Measurements from ENCODE around the gene SLC25A21. TPM values are rescaled to one million over a fixed set of nuclear protein-coding genes. Genes with fewer than 3 reads are reported as not detected.
"Not testable (repeated sequence)": the region's sequence is repeated elsewhere in the genome, so short reads cannot be mapped to it uniquely, and the experiment has no call there.

SLC25A21 gene
- total and polyA plus RNA-seq, 9 donors: 0.85 to 3.3 (median 1.1) TPM

DNA sequence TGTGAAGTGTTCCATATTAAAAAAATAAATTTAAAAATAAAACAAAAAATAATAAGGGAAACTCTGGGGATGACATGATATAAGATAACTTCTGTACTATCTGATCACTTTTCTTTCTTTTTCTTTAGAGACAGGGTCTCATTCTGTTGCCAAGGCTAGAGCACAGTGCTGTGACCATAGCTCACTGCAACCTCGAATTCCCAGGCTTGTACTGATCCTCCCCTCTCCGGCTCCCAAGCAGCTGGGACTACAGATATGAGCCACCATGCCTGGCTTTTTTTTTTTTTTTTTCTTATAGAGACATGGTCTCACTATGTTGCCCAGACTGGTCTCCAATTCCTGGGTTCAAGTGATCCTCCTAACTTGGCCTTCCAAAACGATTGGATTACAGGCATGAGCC is 14.9 kb upstream of the SLC25A21 start:
- no peaks in the 10 kb centered on the region for H3K36me3 ChIP-seq (ENCODE audit: control insufficient read depth, insufficient read depth, low read length)
- H3K27me3 ChIP-seq (ENCODE audit: control insufficient read depth, insufficient read depth, low read length): no peaks in the 10 kb centered on the region
- no peaks in the 10 kb centered on the region for H3K4me1 ChIP-seq (ENCODE audit: control insufficient read depth, insufficient read depth, low read length)
- DNase-seq: no peak
- WGBS (ENCODE audit: insufficient coverage): 59% methylated on average over 3 of the region's 3 CpGs
- no peaks in the 10 kb centered on the region for H3K9me3 ChIP-seq (replicated peaks; ENCODE audit: control insufficient read depth, low read depth, low read length)
- H3K4me3 ChIP-seq (ENCODE audit: low read length): no peak overlapping the region
- H3K27ac ChIP-seq (ENCODE audit: low read length): no peak overlapping the region

GRCh38 chr14:37186865-37187264 is 14.5 kb upstream of the SLC25A21 start:
- 100% methylated on average over 1 of the region's 1 CpG for WGBS (ENCODE audit: insufficient coverage)
- DNase-seq: no peak
- Histone ChIP-seq H3K36me3 (ENCODE audit: control insufficient read depth, insufficient read depth, low read length) (no peaks in the 10 kb centered on the region), H3K9me3 (replicated peaks; ENCODE audit: control insufficient read depth, low read depth, low read length) (no peaks in the 10 kb centered on the region), H3K27ac (ENCODE audit: low read length) (no peak overlapping the region), H3K4me1 (ENCODE audit: control insufficient read depth, insufficient read depth, low read length) (no peaks in the 10 kb centered on the region), H3K4me3 (ENCODE audit: low read length) (no peak overlapping the region), H3K27me3 (ENCODE audit: control insufficient read depth, insufficient read depth, low read length) (no peaks in the 10 kb centered on the region)

DNA sequence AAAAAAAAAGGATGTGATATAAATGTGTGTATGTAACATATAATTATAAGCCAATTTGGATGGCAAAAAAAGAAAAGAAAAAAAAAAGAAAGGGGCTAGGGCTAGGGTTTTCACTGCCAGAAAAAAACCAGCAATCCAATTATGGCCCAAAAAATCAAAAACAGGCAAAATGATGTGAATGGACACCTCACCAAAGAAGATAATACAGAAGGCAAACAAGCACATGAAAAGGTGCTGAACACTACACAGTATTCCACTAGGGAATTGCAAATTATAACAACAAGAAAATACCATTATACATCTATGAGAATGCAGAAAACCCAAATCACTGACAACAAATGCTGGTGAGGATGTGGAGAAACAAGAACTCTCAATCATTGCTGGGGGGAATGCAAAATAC is 13.3 kb upstream of the SLC25A21 start:
- Histone ChIP-seq H3K27ac (ENCODE audit: low read length) (no peak overlapping the region), H3K4me3 (ENCODE audit: low read length) (no peak overlapping the region), H3K36me3 (ENCODE audit: control insufficient read depth, insufficient read depth, low read length) (no peaks in the 10 kb centered on the region), H3K9me3 (replicated peaks; ENCODE audit: control insufficient read depth, low read depth, low read length) (no peaks in the 10 kb centered on the region), H3K4me1 (ENCODE audit: control insufficient read depth, insufficient read depth, low read length) (no peaks in the 10 kb centered on the region), H3K27me3 (ENCODE audit: control insufficient read depth, insufficient read depth, low read length) (no peaks in the 10 kb centered on the region)
- DNase-seq: no peak

DNA sequence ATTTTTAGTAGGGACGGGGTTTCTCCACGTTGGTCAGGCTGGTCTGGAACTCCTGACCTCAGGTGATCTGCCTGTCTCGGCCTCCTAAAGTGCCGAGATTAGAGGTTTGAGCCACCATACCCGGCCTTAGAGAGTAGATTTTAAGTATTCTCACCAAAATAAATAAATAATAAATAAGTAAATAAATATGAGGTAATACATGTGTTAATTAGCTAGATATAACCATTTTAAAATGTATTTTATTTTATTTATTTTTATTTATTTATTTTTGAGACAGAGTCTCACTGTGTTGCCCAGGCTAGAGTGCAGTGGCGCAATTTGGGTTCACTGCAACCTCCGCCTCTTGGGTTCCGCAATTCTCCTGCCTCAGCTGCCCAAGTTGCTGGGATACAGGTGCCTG is 12.1 kb upstream of the SLC25A21 start:
- not testable (repeated sequence) for H3K27ac ChIP-seq (ENCODE audit: low read length); H3K4me3 ChIP-seq (ENCODE audit: low read length); H3K27me3 ChIP-seq (ENCODE audit: control insufficient read depth, insufficient read depth, low read length); H3K4me1 ChIP-seq (ENCODE audit: control insufficient read depth, insufficient read depth, low read length); DNase-seq; H3K36me3 ChIP-seq (ENCODE audit: control insufficient read depth, insufficient read depth, low read length); H3K9me3 ChIP-seq (replicated peaks; ENCODE audit: control insufficient read depth, low read depth, low read length)
- WGBS (ENCODE audit: insufficient coverage): 97% methylated on average over 4 of the region's 8 CpGs

DNA sequence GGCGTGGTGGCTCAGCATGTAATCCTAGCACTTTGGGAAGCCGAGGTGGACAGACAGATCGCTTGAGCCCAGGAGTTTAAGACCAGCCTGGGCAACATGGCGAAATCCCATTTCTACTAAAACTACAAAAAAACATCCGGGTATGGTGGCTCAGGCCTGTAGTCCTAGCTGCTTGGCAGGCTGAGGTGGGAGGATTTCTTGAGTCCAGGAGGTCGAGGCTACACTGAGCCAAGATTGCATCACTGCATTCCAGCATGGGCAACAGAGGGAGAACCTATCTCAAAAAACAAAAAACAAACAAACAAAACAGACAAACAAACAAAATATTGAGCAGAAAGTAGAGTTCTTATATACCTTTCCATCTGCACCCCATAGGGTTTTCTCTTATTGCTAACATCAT is 9.0 kb upstream of the SLC25A21 start:
- DNase-seq: no peak
- Histone ChIP-seq H3K4me3 (ENCODE audit: low read length) (no peak overlapping the region), H3K27ac (ENCODE audit: low read length) (no peak overlapping the region), H3K4me1 (ENCODE audit: control insufficient read depth, insufficient read depth, low read length) (no peaks in the 10 kb centered on the region), H3K9me3 (replicated peaks; ENCODE audit: control insufficient read depth, low read depth, low read length) (no peaks in the 10 kb centered on the region), H3K36me3 (ENCODE audit: control insufficient read depth, insufficient read depth, low read length) (no peaks in the 10 kb centered on the region), H3K27me3 (ENCODE audit: control insufficient read depth, insufficient read depth, low read length) (no peaks in the 10 kb centered on the region)
- 86% methylated on average over 1 of the region's 6 CpGs for WGBS (ENCODE audit: insufficient coverage)

DNA sequence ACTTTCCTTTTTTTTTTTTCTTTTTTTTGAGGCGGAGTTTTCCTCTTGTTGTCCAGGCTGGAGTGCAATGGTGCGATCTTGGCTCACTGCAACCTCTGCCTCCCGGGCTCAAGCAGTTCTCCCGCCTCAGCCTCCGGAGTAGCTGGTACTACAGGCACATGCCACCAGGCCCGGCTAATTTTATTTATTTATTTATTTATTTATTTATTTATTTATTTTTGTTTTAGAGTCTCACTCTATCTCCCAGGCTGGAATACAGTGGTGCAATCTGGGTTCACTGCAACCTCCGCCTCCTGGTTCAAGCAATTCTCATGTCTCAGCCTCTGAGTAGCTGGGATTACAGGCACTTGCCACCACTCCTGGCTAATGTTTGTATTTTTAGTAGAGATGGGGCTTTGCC is 8.5 kb upstream of the SLC25A21 start:
- not testable (repeated sequence) for H3K27ac ChIP-seq (ENCODE audit: low read length); H3K36me3 ChIP-seq (ENCODE audit: control insufficient read depth, insufficient read depth, low read length)
- WGBS (ENCODE audit: insufficient coverage): 100% methylated on average over 1 of the region's 7 CpGs

GRCh38 chr14:37179896-37180502 is 7.6 kb upstream of the SLC25A21 start:
- H3K4me1 ChIP-seq (ENCODE audit: control insufficient read depth, insufficient read depth, low read length): no peaks in the 10 kb centered on the region
- H3K36me3 ChIP-seq (ENCODE audit: control insufficient read depth, insufficient read depth, low read length): no peaks in the 10 kb centered on the region
- DNase-seq: no peak
- H3K27ac ChIP-seq (ENCODE audit: low read length): no peak overlapping the region
- H3K27me3 ChIP-seq (ENCODE audit: control insufficient read depth, insufficient read depth, low read length): no peaks in the 10 kb centered on the region
- H3K4me3 ChIP-seq (ENCODE audit: low read length): no peak overlapping the region
- H3K9me3 ChIP-seq (replicated peaks; ENCODE audit: control insufficient read depth, low read depth, low read length): no peaks in the 10 kb centered on the region
- 80% methylated on average over 1 of the region's 4 CpGs for WGBS (ENCODE audit: insufficient coverage)

More for the DNA sequence above, 8.5 kb upstream of the SLC25A21 start:
- not testable (repeated sequence) for H3K4me3 ChIP-seq (ENCODE audit: low read length); H3K4me1 ChIP-seq (ENCODE audit: control insufficient read depth, insufficient read depth, low read length); H3K27me3 ChIP-seq (ENCODE audit: control insufficient read depth, insufficient read depth, low read length); DNase-seq; H3K9me3 ChIP-seq (replicated peaks; ENCODE audit: control insufficient read depth, low read depth, low read length)

- no peak overlapping the region for H3K27ac ChIP-seq (ENCODE audit: low read length)
- no peaks in the 10 kb centered on the region for H3K36me3 ChIP-seq (ENCODE audit: control insufficient read depth, insufficient read depth, low read length)
- WGBS (ENCODE audit: insufficient coverage): 50% methylated on average over 2 of the region's 5 CpGs
- H3K9me3 ChIP-seq (replicated peaks; ENCODE audit: control insufficient read depth, low read depth, low read length): no peaks in the 10 kb centered on the region
- peak overlapping the region; percentile 80 for H3K4me3 ChIP-seq (ENCODE audit: low read length)
- H3K27me3 ChIP-seq (ENCODE audit: control insufficient read depth, insufficient read depth, low read length): peaks cover 5% of the 10 kb centered on the region
- no peaks in the 10 kb centered on the region for H3K4me1 ChIP-seq (ENCODE audit: control insufficient read depth, insufficient read depth, low read length)
- DNase-seq: no peak
These were observed 669 bp upstream of the SLC25A21 start for GRCh38 chr14:37172936-37173614.

GRCh38 chr14:37171678-37172023 is 755 bp downstream of the SLC25A21 start:
- WGBS (ENCODE audit: insufficient coverage): 0% methylated on average over 4 of the region's 6 CpGs
- Histone ChIP-seq H3K4me3 (ENCODE audit: low read length) (peak overlapping the region; percentile 80), H3K4me1 (ENCODE audit: control insufficient read depth, insufficient read depth, low read length) (no peaks in the 10 kb centered on the region), H3K9me3 (replicated peaks; ENCODE audit: control insufficient read depth, low read depth, low read length) (no peaks in the 10 kb centered on the region), H3K27ac (ENCODE audit: low read length) (peak overlapping the region; percentile 93), H3K36me3 (ENCODE audit: control insufficient read depth, insufficient read depth, low read length) (no peaks in the 10 kb centered on the region), H3K27me3 (ENCODE audit: control insufficient read depth, insufficient read depth, low read length) (peaks cover 5% of the 10 kb centered on the region)
- no peak for DNase-seq

DNA sequence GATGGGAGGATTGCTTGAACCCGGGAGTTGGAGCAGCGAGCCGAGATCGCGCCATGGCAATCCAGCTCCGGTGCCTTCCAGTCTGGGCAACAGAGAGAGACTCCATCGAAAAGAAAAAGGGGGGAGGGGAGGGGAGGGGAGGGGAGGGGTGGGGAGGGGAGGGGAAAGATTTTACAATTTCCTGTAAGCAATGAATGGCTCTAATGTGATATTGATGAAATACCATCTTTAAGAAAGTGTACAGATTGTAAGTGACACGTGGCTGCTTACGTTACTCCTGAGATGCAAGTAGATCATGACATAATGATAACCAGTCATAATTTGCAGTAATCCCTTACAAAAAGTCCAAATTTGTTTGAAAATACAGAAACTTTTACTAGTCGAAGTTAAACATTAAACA is 1.4 kb downstream of the SLC25A21 start:
- no peak for DNase-seq
- no peaks in the 10 kb centered on the region for H3K36me3 ChIP-seq (ENCODE audit: control insufficient read depth, insufficient read depth, low read length)
- H3K27me3 ChIP-seq (ENCODE audit: control insufficient read depth, insufficient read depth, low read length): peaks cover 5% of the 10 kb centered on the region
- no peaks in the 10 kb centered on the region for H3K9me3 ChIP-seq (replicated peaks; ENCODE audit: control insufficient read depth, low read depth, low read length)
- no peak overlapping the region for H3K27ac ChIP-seq (ENCODE audit: low read length)
- WGBS (ENCODE audit: insufficient coverage): 100% methylated on average over 1 of the region's 10 CpGs
- no peak overlapping the region for H3K4me3 ChIP-seq (ENCODE audit: low read length)
- H3K4me1 ChIP-seq (ENCODE audit: control insufficient read depth, insufficient read depth, low read length): no peaks in the 10 kb centered on the region

GRCh38 chr14:37170237-37170636 is 2.2 kb downstream of the SLC25A21 start:
- 100% methylated on average over 1 of the region's 8 CpGs for WGBS (ENCODE audit: insufficient coverage)
- no peaks in the 10 kb centered on the region for H3K9me3 ChIP-seq (replicated peaks; ENCODE audit: control insufficient read depth, low read depth, low read length)
- H3K36me3 ChIP-seq (ENCODE audit: control insufficient read depth, insufficient read depth, low read length): no peaks in the 10 kb centered on the region
- H3K27ac ChIP-seq (ENCODE audit: low read length): no peak overlapping the region
- H3K4me3 ChIP-seq (ENCODE audit: low read length): no peak overlapping the region
- H3K27me3 ChIP-seq (ENCODE audit: control insufficient read depth, insufficient read depth, low read length): peaks cover 5% of the 10 kb centered on the region
- DNase-seq: no peak
- no peaks in the 10 kb centered on the region for H3K4me1 ChIP-seq (ENCODE audit: control insufficient read depth, insufficient read depth, low read length)

Data from muscle of leg (tissue), 11 donors.